Measurements from ENCODE around the gene TPRG1.

TPRG1 gene

GRCh38 chr3:189272500-189273119, 100.8 kb downstream of the TPRG1 start:
- TF ChIP-seq SPI1 (IDR thresholded peaks at IDR 0.05; ENCODE audit: borderline replicate concordance, low read depth) = no peak
- no peak for TF ChIP-seq GABPA (IDR thresholded peaks at IDR 0.05; ENCODE audit: low read depth)
- Histone ChIP-seq H3K27ac (replicated peaks) (no peak overlapping the region), H3K4me3 (replicated peaks; ENCODE audit: insufficient read depth, low read length) (no peak overlapping the region), H3K27me3 (ENCODE audit: insufficient read depth, poor library complexity, severe bottlenecking) (no peaks in the 10 kb centered on the region)
- DNase-seq (ENCODE audit: low read depth in 1 of 2, low spot score in 1 of 2) = no peak

DNA sequence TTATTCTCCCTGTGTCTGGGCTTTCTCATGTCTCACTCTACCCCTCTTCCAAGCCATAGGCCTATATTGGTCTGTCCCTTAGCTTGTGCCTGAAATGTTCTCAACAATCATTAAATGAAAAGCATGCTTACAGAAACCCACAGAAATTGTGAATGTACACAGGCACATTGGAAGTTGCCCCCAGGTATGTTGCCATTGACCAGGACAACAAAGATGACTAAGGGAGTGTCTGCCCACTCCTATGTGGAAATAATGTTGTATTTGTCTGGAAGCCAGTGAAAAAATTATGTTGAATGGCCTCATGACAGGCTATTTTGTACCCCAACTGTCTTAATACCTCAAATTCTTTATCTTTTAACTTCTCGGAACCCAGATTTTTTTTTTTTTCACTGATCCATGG, 102.0 kb downstream of the TPRG1 start:
- DNase-seq (ENCODE audit: low read depth in 1 of 2, low spot score in 1 of 2) = no peak
- H3K4me3 ChIP-seq (replicated peaks; ENCODE audit: insufficient read depth, low read length) = no peak overlapping the region
- no peak overlapping the region for H3K27ac ChIP-seq (replicated peaks)
- TF ChIP-seq, protein P1, sequence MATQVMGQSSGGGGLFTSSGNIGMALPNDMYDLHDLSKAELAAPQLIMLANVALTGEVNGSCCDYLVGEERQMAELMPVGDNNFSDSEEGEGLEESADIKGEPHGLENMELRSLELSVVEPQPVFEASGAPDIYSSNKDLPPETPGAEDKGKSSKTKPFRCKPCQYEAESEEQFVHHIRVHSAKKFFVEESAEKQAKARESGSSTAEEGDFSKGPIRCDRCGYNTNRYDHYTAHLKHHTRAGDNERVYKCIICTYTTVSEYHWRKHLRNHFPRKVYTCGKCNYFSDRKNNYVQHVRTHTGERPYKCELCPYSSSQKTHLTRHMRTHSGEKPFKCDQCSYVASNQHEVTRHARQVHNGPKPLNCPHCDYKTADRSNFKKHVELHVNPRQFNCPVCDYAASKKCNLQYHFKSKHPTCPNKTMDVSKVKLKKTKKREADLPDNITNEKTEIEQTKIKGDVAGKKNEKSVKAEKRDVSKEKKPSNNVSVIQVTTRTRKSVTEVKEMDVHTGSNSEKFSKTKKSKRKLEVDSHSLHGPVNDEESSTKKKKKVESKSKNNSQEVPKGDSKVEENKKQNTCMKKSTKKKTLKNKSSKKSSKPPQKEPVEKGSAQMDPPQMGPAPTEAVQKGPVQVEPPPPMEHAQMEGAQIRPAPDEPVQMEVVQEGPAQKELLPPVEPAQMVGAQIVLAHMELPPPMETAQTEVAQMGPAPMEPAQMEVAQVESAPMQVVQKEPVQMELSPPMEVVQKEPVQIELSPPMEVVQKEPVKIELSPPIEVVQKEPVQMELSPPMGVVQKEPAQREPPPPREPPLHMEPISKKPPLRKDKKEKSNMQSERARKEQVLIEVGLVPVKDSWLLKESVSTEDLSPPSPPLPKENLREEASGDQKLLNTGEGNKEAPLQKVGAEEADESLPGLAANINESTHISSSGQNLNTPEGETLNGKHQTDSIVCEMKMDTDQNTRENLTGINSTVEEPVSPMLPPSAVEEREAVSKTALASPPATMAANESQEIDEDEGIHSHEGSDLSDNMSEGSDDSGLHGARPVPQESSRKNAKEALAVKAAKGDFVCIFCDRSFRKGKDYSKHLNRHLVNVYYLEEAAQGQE (IDR thresholded peaks at IDR 0.05; ENCODE audit: insufficient replicate concordance, low read depth) = no peak
- TF ChIP-seq SPI1 (IDR thresholded peaks at IDR 0.05; ENCODE audit: borderline replicate concordance, low read depth) (no peak), POLR2AphosphoS5 (IDR thresholded peaks at IDR 0.05; ENCODE audit: low read depth) (no peak), GABPA (IDR thresholded peaks at IDR 0.05; ENCODE audit: low read depth) (no peak)
- TF ChIP-seq, protein P2, sequence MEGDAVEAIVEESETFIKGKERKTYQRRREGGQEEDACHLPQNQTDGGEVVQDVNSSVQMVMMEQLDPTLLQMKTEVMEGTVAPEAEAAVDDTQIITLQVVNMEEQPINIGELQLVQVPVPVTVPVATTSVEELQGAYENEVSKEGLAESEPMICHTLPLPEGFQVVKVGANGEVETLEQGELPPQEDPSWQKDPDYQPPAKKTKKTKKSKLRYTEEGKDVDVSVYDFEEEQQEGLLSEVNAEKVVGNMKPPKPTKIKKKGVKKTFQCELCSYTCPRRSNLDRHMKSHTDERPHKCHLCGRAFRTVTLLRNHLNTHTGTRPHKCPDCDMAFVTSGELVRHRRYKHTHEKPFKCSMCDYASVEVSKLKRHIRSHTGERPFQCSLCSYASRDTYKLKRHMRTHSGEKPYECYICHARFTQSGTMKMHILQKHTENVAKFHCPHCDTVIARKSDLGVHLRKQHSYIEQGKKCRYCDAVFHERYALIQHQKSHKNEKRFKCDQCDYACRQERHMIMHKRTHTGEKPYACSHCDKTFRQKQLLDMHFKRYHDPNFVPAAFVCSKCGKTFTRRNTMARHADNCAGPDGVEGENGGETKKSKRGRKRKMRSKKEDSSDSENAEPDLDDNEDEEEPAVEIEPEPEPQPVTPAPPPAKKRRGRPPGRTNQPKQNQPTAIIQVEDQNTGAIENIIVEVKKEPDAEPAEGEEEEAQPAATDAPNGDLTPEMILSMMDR (IDR thresholded peaks at IDR 0.05; ENCODE audit: insufficient read depth, low read length) = no peak
- no peaks in the 10 kb centered on the region for H3K27me3 ChIP-seq (ENCODE audit: insufficient read depth, poor library complexity, severe bottlenecking)

- Histone ChIP-seq H3K4me3 (replicated peaks; ENCODE audit: insufficient read depth, low read length) (no peak overlapping the region), H3K27me3 (ENCODE audit: insufficient read depth, poor library complexity, severe bottlenecking) (no peaks in the 10 kb centered on the region), H3K27ac (replicated peaks) (no peak overlapping the region)
- no peak for DNase-seq (ENCODE audit: low read depth in 1 of 2, low spot score in 1 of 2)
- TF ChIP-seq SPI1 (IDR thresholded peaks at IDR 0.05; ENCODE audit: borderline replicate concordance, low read depth) (no peak), GABPA (IDR thresholded peaks at IDR 0.05; ENCODE audit: low read depth) (no peak), POLR2AphosphoS5 (IDR thresholded peaks at IDR 0.05; ENCODE audit: low read depth) (no peak)
- TF ChIP-seq, protein P2 (IDR thresholded peaks at IDR 0.05; ENCODE audit: insufficient read depth, low read length) = no peak
- TF ChIP-seq, protein P1 (IDR thresholded peaks at IDR 0.05; ENCODE audit: insufficient replicate concordance, low read depth) = no peak
Observed at GRCh38 chr3:189275182-189275581, 103.4 kb downstream of the TPRG1 start.

DNA sequence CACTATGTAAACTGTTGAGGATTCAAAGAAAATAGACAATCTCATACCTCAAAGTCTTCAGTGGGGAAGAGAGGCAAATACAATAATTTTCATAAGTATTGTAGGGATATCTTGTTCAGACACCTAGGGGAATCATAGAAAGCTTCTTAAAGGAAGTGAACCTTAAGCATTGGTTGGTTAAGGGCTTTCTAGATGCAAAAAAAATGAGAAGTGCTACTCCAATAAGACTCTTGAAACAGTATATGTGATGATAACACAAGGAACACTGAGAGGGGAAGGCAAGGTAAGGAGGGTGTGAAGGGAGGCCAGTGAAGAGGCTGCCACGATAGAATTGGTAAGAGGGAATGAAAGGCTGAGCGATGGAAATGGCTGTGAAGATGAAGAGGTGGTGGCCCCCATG, 104.1 kb downstream of the TPRG1 start:
- H3K4me3 ChIP-seq (replicated peaks; ENCODE audit: insufficient read depth, low read length) = no peak overlapping the region
- H3K27me3 ChIP-seq (ENCODE audit: insufficient read depth, poor library complexity, severe bottlenecking) = no peaks in the 10 kb centered on the region
- no peak for TF ChIP-seq SPI1 (IDR thresholded peaks at IDR 0.05; ENCODE audit: borderline replicate concordance, low read depth)
- TF ChIP-seq GABPA (IDR thresholded peaks at IDR 0.05; ENCODE audit: low read depth) = no peak
- no peak for TF ChIP-seq POLR2AphosphoS5 (IDR thresholded peaks at IDR 0.05; ENCODE audit: low read depth)
- TF ChIP-seq, protein P1 (IDR thresholded peaks at IDR 0.05; ENCODE audit: insufficient replicate concordance, low read depth) = no peak
- TF ChIP-seq, protein P2 (IDR thresholded peaks at IDR 0.05; ENCODE audit: insufficient read depth, low read length) = no peak
- H3K27ac ChIP-seq (replicated peaks) = no peak overlapping the region
- DNase-seq (ENCODE audit: low read depth in 1 of 2, low spot score in 1 of 2) = no peak
